Measurements from ENCODE around the gene MDM2.
A peak's percentile ranks its signal among the peaks of the same experiment; 100 is the strongest.

Gene MDM2

DNA sequence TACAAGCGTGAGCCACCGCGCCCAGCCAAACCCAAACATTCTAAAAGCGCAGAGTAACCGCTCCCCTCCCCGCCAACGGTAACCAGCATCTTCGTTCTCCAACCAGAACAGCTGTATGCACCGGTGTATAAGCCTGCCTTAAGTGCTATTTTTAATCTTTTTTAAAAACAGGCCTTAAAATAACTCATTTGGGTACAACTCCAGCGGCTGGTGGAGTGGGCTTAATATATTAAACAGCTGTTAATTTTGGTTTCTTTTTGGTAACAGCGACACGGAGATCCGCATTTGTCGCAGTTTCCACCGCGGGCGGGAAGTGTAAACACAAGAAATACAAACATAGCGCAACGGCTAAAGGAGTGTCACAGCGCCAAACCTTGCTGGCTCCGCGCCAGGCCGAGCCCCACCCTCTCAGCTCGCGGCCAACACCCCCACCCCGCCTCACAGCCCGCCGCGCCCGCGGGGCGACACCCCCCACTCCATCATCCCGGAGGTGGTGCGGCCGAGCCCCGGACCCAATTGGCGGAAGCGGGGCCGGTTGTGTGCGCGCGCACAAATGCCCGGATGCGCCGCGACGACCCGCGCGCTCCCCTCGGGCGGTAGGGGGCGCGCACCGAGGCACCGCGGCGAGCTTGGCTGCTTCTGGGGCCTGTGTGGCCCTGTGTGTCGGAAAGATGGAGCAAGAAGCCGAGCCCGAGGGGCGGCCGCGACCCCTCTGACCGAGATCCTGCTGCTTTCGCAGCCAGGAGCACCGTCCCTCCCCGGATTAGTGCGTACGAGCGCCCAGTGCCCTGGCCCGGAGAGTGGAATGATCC, at the start of gene MDM2:
MDM2 (plus strand) TSS at position 602 of the 812 bp plus-strand sequence. CDS start 301 bp downstream, outside the sequence.
- DNase-seq (ENCODE audit: extremely low read depth in 1 of 2, low read depth in 1 of 2): peak; percentile 87 to 97

DNA sequence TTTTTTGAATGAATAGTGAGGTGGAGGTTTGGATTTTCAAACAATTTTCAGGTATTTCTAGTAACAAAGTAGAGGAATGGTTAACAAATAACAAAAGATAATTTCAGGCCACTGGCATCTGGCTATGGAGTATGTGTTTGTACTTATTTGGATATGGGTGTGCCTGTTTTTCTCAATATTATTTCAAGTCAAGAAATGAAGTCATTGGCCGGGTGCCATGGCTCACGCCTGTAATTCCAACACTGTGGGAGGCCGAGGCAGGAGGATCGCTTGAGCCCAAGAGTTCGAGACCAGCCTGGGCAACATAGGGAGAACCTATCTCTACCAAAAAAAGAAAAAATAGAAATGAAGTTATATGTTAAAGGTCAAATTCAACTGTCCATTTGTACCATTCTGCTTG, 48.1 kb upstream of the MDM2 start:
- DNase-seq (ENCODE audit: extremely low read depth in 1 of 2, low read depth in 1 of 2): no peak

DNA sequence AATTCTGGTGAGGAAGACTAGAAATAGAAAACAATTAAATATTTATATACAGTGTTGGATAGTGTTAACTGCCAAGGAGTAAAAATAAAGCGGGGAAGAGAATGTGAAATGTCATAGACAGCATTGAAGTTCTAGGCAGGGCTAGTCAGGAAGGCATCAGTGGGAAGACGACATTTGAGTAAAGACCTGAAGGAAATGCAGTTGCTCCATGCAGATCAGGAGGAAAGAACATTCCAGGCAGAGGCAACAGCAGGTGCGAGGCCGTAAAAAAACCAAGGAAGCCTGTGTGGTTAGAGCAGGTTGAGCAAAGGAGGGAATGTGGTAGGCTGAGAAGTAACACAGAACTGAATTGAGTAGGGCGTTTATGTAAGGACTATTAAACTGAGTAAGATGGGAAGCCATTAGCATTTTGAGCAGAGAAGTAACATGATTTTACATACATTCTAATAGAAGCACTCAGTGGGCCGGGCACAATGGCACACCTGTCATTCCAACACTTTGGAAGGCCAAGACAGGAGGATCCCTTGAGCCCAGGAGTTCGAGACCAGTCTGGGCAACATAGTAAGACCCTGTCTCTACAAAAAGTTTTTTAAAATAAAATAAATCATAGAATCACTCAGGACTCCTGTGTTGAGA, 47.1 kb upstream of the MDM2 start:
- DNase-seq (ENCODE audit: extremely low read depth in 1 of 2, low read depth in 1 of 2): no peak

DNA sequence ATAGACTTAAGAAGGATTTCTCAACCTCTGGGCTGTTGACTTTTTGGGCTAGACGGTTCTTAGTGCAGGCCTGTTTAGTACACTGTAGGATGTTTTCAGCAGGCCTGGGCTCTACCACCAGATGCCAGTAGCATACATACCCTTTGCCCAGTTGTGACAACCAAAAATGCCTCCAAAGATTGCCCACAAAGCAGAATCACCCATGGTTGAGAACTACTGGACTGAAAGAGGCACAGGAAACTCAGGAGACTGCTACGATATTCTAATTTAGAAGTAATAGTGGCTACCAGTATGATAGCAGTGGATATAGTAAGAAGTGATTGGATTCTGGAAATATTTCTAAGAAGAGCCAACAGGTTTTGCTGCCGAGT, 46.5 kb upstream of the MDM2 start:
- no peak for DNase-seq (ENCODE audit: extremely low read depth in 1 of 2, low read depth in 1 of 2)

DNA sequence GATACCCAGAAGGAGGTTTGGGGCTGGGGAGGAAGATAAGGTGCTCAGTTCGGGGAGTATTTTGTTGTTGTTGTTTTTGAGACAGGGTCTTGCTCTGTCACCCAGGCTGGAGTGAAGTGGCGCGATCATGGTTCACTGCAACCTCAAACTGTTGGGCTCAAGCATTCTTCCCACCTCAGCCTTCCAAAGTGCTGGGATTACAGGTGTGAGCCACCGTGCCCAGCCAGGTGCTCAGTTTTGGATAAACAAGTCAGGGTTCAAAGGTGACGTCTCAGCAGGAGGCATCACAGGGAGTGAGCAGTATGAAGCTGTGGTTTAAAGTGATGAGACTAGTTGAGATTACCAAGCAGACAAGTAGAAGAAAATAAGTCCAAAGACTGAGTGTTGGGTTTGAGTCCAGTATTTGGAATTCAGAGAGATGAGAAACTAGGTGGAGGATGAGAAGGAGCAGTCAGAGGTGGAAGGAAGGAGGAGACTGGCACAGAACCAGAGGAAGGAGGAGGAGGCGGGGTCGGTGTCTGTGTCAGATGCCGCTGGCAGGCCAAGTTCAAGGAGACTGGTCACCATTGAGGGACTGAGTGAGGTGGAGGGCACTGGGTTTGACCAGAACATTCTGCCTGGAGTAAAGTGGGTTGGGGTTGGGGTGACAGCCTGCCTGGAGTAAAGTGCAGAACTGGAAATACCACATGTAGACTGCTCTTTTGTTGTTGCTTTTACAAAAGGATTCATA, 45.9 kb upstream of the MDM2 start:
- DNase-seq (ENCODE audit: extremely low read depth in 1 of 2, low read depth in 1 of 2): no peak

DNA sequence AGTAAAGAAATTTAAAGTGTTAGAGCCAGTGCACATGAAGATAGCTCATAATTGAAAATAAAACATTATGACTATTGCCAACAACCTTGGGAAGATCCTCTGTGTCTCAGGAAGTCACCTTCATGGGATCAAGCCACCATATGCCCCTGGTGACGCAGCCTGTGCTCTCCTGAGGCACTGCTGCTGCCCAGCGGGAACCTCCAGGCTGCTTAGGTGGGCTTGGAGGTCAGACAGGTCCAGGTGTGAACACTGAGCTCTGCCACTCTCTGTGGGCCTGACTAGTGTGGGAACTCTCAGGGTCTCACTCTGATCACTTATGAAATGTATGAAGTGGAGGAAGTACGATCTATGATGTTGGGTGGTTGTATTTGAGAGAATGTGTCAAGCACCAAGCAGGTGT, 45.3 kb upstream of the MDM2 start:
- no peak for DNase-seq (ENCODE audit: extremely low read depth in 1 of 2, low read depth in 1 of 2)

DNA sequence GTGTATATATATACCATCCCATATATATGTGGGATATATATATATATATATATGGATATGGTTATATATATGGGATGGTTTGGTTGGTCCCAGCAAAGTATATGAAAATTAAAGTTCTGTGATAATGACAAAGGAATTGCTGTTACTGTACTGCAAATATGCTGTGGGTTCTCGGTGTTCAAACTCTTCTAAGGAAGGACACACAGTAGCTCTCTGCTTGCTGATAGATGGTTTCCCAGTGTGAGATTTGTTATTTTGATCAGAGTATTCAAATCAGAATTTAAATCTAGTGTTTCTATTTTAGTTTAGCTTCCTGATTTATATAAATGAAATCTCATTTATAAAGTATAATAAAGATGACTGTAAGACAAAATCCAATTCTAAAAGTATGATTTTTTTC, 42.3 kb upstream of the MDM2 start:
- DNase-seq (ENCODE audit: extremely low read depth in 1 of 2, low read depth in 1 of 2): no peak

DNA sequence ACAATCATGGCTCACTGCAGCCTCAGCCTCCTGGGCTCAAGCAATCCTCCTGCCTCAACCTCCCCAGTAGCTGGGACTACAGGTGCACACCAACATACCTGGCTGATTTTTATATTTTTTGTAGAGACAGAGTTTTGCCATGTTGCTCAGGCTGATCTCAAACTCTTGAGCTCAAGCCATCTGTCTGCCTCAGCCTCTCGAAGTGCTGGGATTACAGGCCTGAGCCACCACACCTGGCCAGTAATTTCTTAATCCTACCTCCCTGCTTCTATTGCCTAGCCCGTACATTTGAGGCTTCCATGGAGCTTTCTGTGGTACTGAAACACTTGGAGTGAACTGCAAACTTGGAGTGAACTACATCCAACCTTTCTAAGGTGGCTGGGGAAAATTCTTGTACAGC, 41.3 kb upstream of the MDM2 start:
- DNase-seq (ENCODE audit: extremely low read depth in 1 of 2, low read depth in 1 of 2): no peak

DNA sequence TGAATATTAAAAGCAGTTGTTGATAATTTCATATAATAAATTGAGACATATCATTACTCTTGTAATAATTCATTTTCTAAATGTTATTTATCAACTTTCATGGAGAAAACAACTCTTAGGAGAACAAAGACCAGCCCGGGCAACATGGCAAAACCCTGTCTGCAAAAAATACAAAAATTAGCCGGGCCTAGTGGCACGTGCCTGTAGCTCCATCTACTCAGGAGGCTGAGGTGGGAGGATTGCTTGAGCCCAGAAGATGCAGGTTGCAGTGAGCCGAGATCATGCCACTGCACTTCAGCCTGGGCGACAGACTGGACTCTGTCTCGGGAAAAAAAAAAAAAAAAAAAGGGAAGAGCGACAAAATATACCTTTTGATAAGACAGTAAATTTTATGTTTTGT, 40.8 kb upstream of the MDM2 start:
- DNase-seq (ENCODE audit: extremely low read depth in 1 of 2, low read depth in 1 of 2): no peak

DNA sequence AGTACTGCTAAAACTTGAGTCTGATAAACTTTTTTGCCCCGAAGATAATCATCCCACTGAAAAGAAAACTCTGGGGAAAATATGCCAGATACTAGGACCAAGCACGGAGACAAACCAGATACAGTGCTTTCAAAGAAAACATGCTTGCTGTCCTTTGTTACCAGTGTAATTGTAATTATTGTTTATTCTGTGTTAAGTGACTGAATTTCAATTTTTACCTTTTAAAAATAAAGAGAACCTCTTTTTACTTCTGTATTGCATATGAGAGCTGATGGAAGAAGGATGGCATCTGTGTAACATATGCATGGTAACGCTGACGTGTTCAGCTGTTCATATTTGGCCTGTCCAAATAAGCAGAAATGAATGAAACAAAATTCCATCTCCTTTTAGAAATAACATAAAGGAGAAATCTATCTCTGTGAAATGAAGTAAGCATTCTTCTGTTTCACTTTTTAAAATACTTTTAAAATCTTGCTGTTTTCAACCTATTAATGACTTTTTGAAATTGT, 39.5 kb upstream of the MDM2 start:
- no peak for DNase-seq (ENCODE audit: extremely low read depth in 1 of 2, low read depth in 1 of 2)

DNA sequence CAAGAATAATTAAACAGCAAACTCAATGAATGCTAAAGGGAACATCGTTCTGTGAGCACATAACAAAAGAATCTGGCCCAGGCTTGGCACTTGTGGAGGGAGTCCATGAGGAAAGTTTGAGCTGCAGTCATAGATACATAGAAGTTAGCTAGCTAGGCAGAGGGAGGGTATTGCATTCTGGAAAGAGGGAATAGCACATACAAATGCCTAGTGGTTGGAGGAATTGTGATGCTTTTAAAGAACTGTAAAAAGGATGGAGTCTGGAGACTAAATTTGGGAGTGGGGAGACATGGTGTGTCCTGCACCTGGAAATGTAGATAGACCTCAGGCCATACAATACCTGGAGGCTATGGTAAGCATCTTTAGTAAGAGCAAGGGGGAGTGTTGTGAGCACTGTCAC, 38.0 kb upstream of the MDM2 start:
- no peak for DNase-seq (ENCODE audit: extremely low read depth in 1 of 2, low read depth in 1 of 2)

DNA sequence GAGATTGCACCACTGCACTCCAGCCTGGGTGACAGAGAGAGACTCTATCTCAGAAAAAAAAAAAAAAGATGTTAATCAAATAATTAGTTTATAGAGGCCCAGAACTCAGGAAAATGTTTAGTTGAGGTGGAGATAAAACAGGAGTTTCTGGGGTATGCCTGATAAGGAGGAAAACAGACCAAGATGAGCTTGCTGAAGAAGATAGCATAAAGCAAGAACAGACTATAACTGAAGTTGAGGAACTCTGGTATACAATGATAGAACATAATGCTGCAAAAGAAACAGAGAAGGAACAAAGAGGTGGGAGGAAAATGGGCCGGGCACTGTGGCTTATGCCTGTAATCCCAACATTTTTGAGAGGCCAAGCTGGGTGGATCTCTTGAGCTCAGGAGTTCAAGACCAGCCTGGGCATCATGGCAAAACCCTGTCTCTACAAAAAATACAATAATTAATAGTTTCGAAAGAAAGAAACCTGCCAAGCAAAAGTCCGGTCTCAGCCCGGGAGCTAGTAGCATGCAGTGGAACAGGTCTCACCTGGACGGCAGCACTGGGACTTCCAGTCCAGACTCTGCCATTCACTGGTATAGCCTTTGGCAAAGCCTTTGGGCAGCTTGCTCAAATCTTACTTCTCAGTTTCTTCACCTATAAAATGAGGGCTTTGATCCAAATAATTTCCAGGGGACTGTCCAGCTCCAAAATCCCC, 36.6 kb upstream of the MDM2 start:
- DNase-seq (ENCODE audit: extremely low read depth in 1 of 2, low read depth in 1 of 2): no peak

DNA sequence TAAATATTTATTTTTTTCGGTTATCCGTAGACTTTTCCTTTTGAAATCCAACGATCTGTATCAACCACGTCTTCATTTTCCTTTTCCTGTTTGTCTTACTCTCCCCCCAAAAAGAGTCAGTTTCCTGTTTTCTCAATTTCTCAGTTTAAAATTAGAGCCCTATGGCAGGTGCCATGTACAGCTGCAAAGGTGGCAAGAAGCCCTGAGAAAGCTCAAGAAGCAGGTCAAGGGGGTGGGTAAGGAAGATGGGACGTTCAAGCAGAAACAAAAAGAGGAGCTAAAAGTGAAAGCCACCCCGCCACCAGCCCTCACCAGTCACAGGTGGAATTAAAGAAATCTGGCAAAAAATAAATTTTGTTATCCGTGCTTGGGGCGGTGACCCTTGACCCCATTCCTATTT, 35.3 kb upstream of the MDM2 start:
- DNase-seq (ENCODE audit: extremely low read depth in 1 of 2, low read depth in 1 of 2): no peak

DNA sequence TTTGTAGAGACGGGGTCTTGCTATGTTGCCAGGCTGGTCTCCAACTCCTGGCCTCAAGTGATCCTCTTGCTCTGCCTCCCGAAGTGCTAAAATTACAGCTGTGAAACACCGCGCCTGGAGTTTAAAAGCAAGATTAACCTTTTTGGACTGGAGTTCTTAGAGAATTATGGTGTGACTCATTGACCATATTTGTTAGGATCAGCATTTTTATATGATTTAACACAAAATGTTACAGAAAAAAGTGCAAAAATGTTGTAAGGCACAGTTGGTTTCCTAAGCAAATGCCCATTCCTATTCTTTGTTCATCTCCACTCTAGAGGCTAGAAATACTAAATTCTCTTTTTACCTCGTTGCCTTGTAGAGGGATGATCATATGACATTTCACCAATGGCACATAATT, 34.4 kb upstream of the MDM2 start:
- no peak for DNase-seq (ENCODE audit: extremely low read depth in 1 of 2, low read depth in 1 of 2)

DNA sequence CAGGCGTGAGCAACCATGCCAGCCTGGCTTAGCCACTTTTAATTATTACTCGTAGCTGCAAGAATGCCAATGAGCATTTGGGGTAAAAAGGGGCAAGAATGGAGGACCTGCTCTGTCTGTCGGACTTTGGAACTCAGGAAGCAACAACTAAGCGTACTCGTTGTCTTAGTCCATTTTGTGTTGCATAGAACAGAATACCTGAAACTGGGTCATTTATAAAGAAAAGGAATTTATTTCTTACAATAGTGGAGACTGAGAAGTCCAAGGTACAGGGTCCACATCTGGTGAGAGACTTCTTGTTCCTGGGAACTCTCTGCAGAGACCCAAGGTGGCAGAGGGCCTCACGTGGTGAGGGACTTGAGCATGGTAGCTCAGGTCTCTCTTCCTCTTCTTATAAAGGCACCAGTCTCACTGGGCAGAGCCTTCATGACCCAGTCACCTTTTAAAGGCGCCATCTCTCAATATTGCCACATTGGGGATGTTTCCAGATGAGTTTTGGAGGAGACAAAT, 32.8 kb upstream of the MDM2 start:
- no peak for DNase-seq (ENCODE audit: extremely low read depth in 1 of 2, low read depth in 1 of 2)

DNA sequence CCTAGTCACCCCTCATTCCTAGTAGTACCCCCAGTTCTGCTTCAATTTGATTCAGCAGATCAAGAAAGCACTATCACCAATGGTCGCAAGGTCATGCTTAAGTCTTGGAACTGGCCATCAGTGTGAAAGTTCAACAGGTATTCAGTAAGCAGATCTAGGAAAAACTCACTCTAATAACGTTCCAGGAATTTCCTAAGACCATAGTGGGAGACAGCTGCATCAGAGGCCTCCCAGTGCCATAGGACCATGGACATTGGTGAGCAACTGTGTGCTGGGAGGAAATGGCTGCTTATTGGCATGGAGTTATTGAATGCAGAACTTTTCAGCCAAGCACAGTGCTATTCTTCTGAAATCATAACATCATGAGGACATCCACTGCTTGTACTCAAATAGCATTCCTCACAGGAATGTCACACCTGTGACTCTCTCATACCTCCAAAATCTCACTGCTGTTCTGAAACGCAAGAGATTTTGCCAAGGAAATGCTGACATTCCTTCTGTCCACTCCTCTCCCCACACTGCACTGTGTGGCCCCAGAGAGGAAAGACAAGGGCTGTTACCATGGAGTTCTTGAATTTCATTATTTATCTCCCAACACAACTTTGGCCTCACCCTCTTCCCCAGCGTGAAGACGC, 30.9 kb upstream of the MDM2 start:
- DNase-seq (ENCODE audit: extremely low read depth in 1 of 2, low read depth in 1 of 2): no peak

DNA sequence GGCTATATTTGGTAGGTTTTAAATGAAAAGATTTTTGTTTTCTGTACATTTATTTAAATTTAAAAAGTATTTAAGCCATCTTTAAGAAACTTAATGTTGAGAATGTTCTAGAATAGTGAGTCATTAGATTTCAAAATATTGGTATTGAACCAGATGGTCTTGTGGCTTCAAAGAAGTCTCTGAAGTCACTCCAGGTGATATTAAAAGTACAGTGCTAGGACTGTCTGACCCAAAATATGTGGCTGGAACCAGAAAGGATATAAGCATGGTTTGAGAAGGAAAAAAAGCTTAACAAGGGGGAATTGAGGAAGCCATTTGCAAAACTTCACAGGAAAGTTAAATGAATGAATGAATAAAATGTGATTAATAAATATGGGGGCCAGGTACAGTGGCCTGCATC, 28.7 kb upstream of the MDM2 start:
- no peak for DNase-seq (ENCODE audit: extremely low read depth in 1 of 2, low read depth in 1 of 2)

DNA sequence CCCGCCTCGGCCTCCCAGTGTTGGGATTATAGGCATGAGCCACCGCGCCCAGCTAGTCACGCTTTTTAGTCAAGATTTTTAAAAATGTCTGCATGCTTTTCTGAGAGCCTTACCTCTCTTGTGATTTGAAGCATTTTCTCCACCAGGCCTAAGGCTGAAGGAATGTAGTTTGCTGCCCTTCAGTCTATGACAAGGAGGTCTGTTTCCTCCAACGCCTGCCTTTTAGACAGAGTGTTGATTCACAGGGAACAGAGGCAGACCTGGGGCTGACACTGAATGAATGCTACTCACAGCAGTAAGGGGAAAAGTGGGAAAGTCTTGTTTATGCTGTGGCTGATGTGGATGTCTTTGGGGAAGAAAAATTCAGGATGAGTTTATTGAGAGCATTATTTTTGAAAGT, 27.2 kb upstream of the MDM2 start:
- DNase-seq (ENCODE audit: extremely low read depth in 1 of 2, low read depth in 1 of 2): no peak

DNA sequence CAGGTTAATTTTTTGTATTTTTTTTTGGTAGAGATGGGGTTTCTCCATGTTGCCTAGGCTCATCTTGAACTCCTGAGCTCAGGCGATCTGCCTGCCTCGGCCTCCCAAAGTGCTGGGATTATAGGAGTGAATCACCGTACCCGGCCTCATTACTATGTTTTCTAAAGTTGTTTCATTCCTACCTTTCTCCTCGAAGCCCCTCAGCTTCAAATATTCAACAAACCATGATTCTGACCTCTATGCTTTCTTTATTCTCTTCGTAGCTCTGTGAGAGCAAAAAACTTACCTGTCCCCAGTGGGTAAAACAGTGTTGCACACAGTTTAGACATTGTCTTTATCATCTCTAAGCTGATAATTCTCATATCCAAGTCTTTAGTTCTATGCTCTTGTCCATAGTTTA, 26.2 kb upstream of the MDM2 start:
- no peak for DNase-seq (ENCODE audit: extremely low read depth in 1 of 2, low read depth in 1 of 2)

DNA sequence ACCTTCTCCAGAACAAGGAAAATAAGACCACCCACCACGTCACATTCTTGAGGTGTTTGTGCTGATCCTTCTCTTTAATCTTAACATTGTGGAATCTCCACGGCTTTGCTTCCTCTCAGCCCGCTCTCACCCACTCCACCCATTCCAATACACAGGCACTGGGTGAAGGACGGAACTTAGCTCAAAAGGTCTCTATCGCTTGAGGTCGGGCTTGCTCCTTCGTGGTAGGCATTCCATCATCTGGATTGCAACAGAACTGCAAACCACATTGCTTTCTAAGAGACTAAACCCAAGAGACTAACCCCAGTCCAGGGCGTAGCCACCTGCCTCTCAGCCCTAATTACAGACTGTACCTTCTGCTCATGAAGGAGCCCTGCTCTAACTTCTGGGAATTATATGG, 24.0 kb upstream of the MDM2 start:
- no peak for DNase-seq (ENCODE audit: extremely low read depth in 1 of 2, low read depth in 1 of 2)

DNA sequence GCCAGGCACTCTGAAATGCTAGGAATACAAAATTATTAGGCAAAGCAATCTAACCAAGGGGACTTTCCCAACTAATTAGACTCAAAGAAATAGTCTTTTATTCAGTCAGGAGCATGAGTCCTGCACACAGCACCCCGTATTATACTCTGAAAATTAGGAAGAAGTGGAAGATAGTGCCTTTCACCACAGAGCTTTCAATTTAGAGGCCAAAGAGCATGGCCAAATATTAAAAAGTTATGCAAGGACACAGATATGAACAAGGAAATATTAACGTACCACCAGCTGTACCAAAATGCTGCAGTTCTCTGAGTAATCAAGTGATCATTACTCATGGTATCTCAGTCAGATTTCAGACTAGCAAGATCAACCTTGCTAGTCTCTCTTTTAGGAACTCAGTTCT, 22.6 kb upstream of the MDM2 start:
- DNase-seq (ENCODE audit: extremely low read depth in 1 of 2, low read depth in 1 of 2): no peak

All from activated CD8-positive, alpha-beta memory T cell treated with anti-CD3 and anti-CD28 coated beads for 1 hour (primary cell).